H9 (cell line): ENCODE measurements around the gene ENO3. TPM values are rescaled to one million over a fixed set of nuclear protein-coding genes. Genes with fewer than 3 reads are reported as not detected.
A peak's percentile ranks its signal among the peaks of the same experiment; 100 is the strongest.

Experiments
- DNase-seq: peaks from one replicate; pipeline ENCODE4 v3.0.0-alpha.2; 2017
- H2AFZ ChIP-seq: one replicate; pipeline ENCODE4 v1.6.1; 2013; ENCODE audit warnings: mild to moderate bottlenecking, low read length, control low read depth, moderate library complexity
- H2AK5ac ChIP-seq: 2 replicates; pipeline ENCODE4 v1.6.1; 2013; ENCODE audit warnings: low read length, control low read depth, mixed read lengths; ENCODE audit not compliant: insufficient read length
- H2BK120ac ChIP-seq: one replicate; pipeline ENCODE4 v1.6.1; 2013; ENCODE audit warnings: low read depth, mild to moderate bottlenecking, low read length, control low read depth, inconsistent platforms; ENCODE audit not compliant: poor library complexity, severe bottlenecking
- H2BK12ac ChIP-seq: 2 replicates; pipeline ENCODE4 v1.6.1; 2013; ENCODE audit warnings: low read length, control low read depth, mixed read lengths, low read depth; ENCODE audit not compliant: insufficient read length
- H2BK15ac ChIP-seq: 2 replicates; pipeline ENCODE4 v1.6.1; 2013; ENCODE audit warnings: low read depth, low read length, control low read depth
- H2BK20ac ChIP-seq: one replicate; pipeline ENCODE4 v1.6.1; 2013; ENCODE audit warnings: low read depth, mild to moderate bottlenecking, low read length, control low read depth, inconsistent platforms; ENCODE audit not compliant: poor library complexity, severe bottlenecking
- H2BK5ac ChIP-seq: 2 replicates; pipeline ENCODE4 v1.6.1; 2013; ENCODE audit warnings: low read length, control low read depth, mixed read lengths; ENCODE audit not compliant: insufficient read length
- H3K14ac ChIP-seq: 2 replicates; pipeline ENCODE4 v1.6.1; 2013; ENCODE audit warnings: low read length, control low read depth; ENCODE audit not compliant: insufficient read depth
- H3K18ac ChIP-seq: 2 replicates; pipeline ENCODE4 v1.6.1; 2013; ENCODE audit warnings: low read depth, mild to moderate bottlenecking, mixed read lengths, low read length, control low read depth; ENCODE audit not compliant: insufficient read length
- H3K23ac ChIP-seq: 2 replicates; pipeline ENCODE4 v1.6.1; 2013; ENCODE audit warnings: low read length, control low read depth, mixed read lengths, low read depth; ENCODE audit not compliant: insufficient read length
- H3K23me2 ChIP-seq: 2 replicates; pipeline ENCODE4 v1.6.1; 2013; ENCODE audit warnings: low read depth, mild to moderate bottlenecking, mixed read lengths, low read length, control low read depth; ENCODE audit not compliant: insufficient read length, poor library complexity, severe bottlenecking
- H3K27ac ChIP-seq: 2 replicates; pipeline ENCODE4 v1.5.1; 2013; ENCODE audit warnings: low read length, control low read depth, mixed read lengths, low read depth; ENCODE audit not compliant: insufficient read length
- H3K27me3 ChIP-seq: 2 replicates; pipeline ENCODE4 v1.6.1; 2013; ENCODE audit warnings: low read length, control low read depth, inconsistent platforms; ENCODE audit not compliant: insufficient read depth
- H3K4ac ChIP-seq: 2 replicates; pipeline ENCODE4 v1.6.1; 2013; ENCODE audit warnings: low read depth, mild to moderate bottlenecking, control low read depth, inconsistent platforms, low read length, moderate library complexity
- H3K4me1 ChIP-seq: 2 replicates; pipeline ENCODE4 v1.6.1; 2013; ENCODE audit warnings: low read length, control low read depth, inconsistent platforms; ENCODE audit not compliant: insufficient read depth
- H3K4me2 ChIP-seq: 2 replicates; pipeline ENCODE4 v1.6.1; 2013; ENCODE audit warnings: low read length, control low read depth, mixed read lengths; ENCODE audit not compliant: insufficient read length, insufficient read depth
- H3K56ac ChIP-seq: 2 replicates; pipeline ENCODE4 v1.6.1; 2013; ENCODE audit warnings: low read depth, mild to moderate bottlenecking, mixed read lengths, low read length, control low read depth; ENCODE audit not compliant: insufficient read length
- H3K79me1 ChIP-seq: 2 replicates; pipeline ENCODE4 v1.6.1; 2013; ENCODE audit warnings: low read depth, mild to moderate bottlenecking, moderate library complexity, low read length, control low read depth, inconsistent platforms; ENCODE audit not compliant: insufficient read depth, poor library complexity, severe bottlenecking
- H3K79me2 ChIP-seq: 2 replicates; pipeline ENCODE4 v1.6.1; 2013; ENCODE audit warnings: low read length, control low read depth, inconsistent platforms; ENCODE audit not compliant: insufficient read depth
- H3K9ac ChIP-seq: 2 replicates; pipeline ENCODE4 v1.6.1; 2013; ENCODE audit warnings: low read length, control low read depth, mixed read lengths; ENCODE audit not compliant: insufficient read length; ENCODE audit errors: extremely low read depth
- H3K9me3 ChIP-seq: one replicate; pipeline ENCODE4 v1.6.1; 2013; ENCODE audit warnings: low read depth, low read length, inconsistent platforms; ENCODE audit not compliant: control insufficient read depth
- H3T11ph ChIP-seq: one replicate; pipeline ENCODE4 v1.6.1; 2013; ENCODE audit warnings: mild to moderate bottlenecking, low read length, control low read depth, inconsistent platforms
- H4K20me1 ChIP-seq: one replicate; pipeline ENCODE4 v1.6.1; 2013; ENCODE audit not compliant: control insufficient read depth, insufficient read length, insufficient read depth
- H4K5ac ChIP-seq: 2 replicates; pipeline ENCODE4 v1.6.1; 2013; ENCODE audit warnings: low read depth, mild to moderate bottlenecking, mixed read lengths, low read length, control low read depth; ENCODE audit not compliant: insufficient read length
- H4K8ac ChIP-seq: replicated peaks from 2 replicates; pipeline ENCODE4 v1.6.1; 2013; ENCODE audit warnings: low read length, control low read depth, mixed read lengths, low read depth; ENCODE audit not compliant: insufficient read length
- H4K91ac ChIP-seq: 2 replicates; pipeline ENCODE4 v1.6.1; 2013; ENCODE audit warnings: low read depth, mild to moderate bottlenecking, moderate library complexity, mixed read lengths, low read length, control low read depth; ENCODE audit not compliant: insufficient read length
- H3K27ac Mint-ChIP-seq, 3 experiments: 2 replicates in 2 of 3; 3 replicates in 1 of 3; pipeline ENCODE4 v1.8.0; 2020 to 2021; ENCODE audit warnings: mixed read lengths in 3 of 3, mild to moderate bottlenecking in 1 of 3, moderate library complexity in 1 of 3
- H3K27me3 Mint-ChIP-seq: 2 replicates; pipeline ENCODE4 v1.8.0; 2021; ENCODE audit warnings: low read depth, mild to moderate bottlenecking, moderate library complexity, mixed read lengths
- H3K36me3 Mint-ChIP-seq, 3 experiments: 2 replicates in 2 of 3; 3 replicates in 1 of 3; pipeline ENCODE4 v1.8.0; 2020 to 2021; ENCODE audit warnings: low read depth in 3 of 3, mixed read lengths in 3 of 3; ENCODE audit not compliant: insufficient read depth in 1 of 3
- H3K4me1 Mint-ChIP-seq, 2 experiments: 2 replicates each; pipeline ENCODE4 v1.8.0; 2020; ENCODE audit warnings: mixed read lengths in 2 of 2
- H3K4me3 Mint-ChIP-seq, 2 experiments: 2 replicates in 1 of 2; 3 replicates in 1 of 2; pipeline ENCODE4 v1.8.0; 2020 to 2021; ENCODE audit warnings: mild to moderate bottlenecking in 2 of 2, mixed read lengths in 2 of 2, moderate library complexity in 1 of 2
- H3K9me3 Mint-ChIP-seq, 2 experiments: 2 replicates in 1 of 2; 3 replicates in 1 of 2; pipeline ENCODE4 v1.8.0; 2020; ENCODE audit warnings: mild to moderate bottlenecking in 2 of 2, mixed read lengths in 2 of 2, moderate library complexity in 1 of 2
- WGBS: extraction: QIAGEN DNeasy Blood & Tissue Kit; methylation state at CpG from one replicate; pipeline ENCODE4 v1.1.7; 2013; ENCODE audit warnings: missing lambda C conversion rate, low lambda C conversion rate, mixed read lengths; ENCODE audit not compliant: insufficient read length; ENCODE audit errors: extremely low coverage; 5-methylcytosine and 5-hydroxymethylcytosine counted together
- total RNA-seq: library from RNA; stranded (reverse); gene quantifications from 2 replicates; pipeline ENCODE4 v1.2.1, GENCODE V29; 2021
- TF ChIP-seq, protein P1 (sequence below): fragments of 200-600 bp; sonication (generic); conservative IDR thresholded peaks from 3 replicates; pipeline ENCODE4 v1.8.0; 2021; ENCODE audit warnings: antibody characterized with exemption, mild to moderate bottlenecking

ENO3 gene
- total RNA-seq, 1 experiment from 2014 or later: 25.4 TPM

DNA sequence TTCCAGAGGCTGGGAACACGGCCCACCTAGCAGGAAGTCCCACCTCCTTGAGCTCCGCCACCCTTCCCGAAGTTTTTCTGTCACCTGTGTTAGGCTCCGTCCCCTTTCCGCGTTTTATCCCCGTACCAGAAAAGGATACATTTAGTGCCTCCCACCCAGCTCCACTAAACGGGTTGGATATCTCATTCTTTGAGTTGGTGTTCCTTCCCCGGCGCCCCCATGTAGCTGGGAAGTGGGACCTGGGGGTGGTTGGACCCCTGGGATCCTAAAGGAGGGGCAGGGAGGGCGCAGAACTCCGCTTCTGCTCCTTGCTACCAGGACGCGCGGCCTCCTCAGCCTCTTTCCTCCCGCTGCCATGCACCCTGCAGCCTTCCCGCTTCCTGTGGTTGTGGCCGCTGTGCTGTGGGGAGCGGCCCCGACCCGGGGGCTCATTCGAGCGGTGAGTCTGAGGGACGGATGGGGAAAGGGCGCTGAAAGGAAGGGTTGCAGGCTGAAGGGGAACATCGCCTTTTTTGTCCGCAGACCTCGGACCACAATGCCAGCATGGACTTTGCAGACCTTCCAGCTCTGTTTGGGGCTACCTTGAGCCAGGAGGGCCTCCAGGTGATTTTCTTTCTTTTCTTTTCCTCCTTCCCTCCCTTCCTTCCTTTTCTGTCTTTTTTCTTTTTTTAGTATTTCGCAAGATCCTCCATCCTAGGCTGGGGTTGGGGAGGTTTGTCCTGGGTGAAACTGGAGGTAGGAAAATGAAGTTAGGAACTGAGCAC, 10.2 kb upstream of the ENO3 start:
- H4K5ac ChIP-seq: no peak overlapping the region
- TF ChIP-seq, protein P1, sequence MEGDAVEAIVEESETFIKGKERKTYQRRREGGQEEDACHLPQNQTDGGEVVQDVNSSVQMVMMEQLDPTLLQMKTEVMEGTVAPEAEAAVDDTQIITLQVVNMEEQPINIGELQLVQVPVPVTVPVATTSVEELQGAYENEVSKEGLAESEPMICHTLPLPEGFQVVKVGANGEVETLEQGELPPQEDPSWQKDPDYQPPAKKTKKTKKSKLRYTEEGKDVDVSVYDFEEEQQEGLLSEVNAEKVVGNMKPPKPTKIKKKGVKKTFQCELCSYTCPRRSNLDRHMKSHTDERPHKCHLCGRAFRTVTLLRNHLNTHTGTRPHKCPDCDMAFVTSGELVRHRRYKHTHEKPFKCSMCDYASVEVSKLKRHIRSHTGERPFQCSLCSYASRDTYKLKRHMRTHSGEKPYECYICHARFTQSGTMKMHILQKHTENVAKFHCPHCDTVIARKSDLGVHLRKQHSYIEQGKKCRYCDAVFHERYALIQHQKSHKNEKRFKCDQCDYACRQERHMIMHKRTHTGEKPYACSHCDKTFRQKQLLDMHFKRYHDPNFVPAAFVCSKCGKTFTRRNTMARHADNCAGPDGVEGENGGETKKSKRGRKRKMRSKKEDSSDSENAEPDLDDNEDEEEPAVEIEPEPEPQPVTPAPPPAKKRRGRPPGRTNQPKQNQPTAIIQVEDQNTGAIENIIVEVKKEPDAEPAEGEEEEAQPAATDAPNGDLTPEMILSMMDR: no peak
- H4K91ac ChIP-seq: no peak overlapping the region
- no peak overlapping the region for H2AFZ ChIP-seq
- peak overlapping the region; percentile 90 for H3K14ac ChIP-seq
- H3K27ac ChIP-seq: peak overlapping the region; percentile 81
- peak overlapping the region; percentile 100 for H3K27ac Mint-ChIP-seq
- H3K36me3 Mint-ChIP-seq: peaks cover 37 to 83% (median 65%) of the 10 kb centered on the region in 3 experiments
- H2BK20ac ChIP-seq: no peak overlapping the region
- no peak overlapping the region for H3K18ac ChIP-seq
- H3K4ac ChIP-seq: no peak overlapping the region
- no peak for DNase-seq
- no peak overlapping the region for H2BK12ac ChIP-seq
- H4K8ac ChIP-seq: no peak overlapping the region
- H3K4me3 Mint-ChIP-seq: peak overlapping the region; percentile 95 to 98
- H3T11ph ChIP-seq: no peak overlapping the region
- no peak overlapping the region for H3K23ac ChIP-seq
- no peaks in the 10 kb centered on the region for H3K4me1 ChIP-seq
- H2BK15ac ChIP-seq: no peak overlapping the region
- peak overlapping the region; percentile 80 for H3K4me2 ChIP-seq
- H3K27me3 ChIP-seq: no peaks in the 10 kb centered on the region
- peaks cover 5% of the 10 kb centered on the region for H3K79me1 ChIP-seq
- H2BK5ac ChIP-seq: no peak overlapping the region
- no peak overlapping the region for H2BK120ac ChIP-seq
- H3K56ac ChIP-seq: no peak overlapping the region
- H3K9me3 ChIP-seq: no peaks in the 10 kb centered on the region
- H3K9ac ChIP-seq: peak overlapping the region; percentile 96
- H3K27me3 Mint-ChIP-seq: peaks cover 6% of the 10 kb centered on the region
- H3K9me3 Mint-ChIP-seq: no peaks in the 10 kb centered on the region; a peak in 2 of 5 replicates
- WGBS: no CpG with 5 or more reads among the region's 29 CpGs
- peaks cover 7% of the 10 kb centered on the region for H4K20me1 ChIP-seq
- peaks cover 28 to 34% of the 10 kb centered on the region in 2 experiments for H3K4me1 Mint-ChIP-seq
- peaks cover 6% of the 10 kb centered on the region; the same call in 1 of the 2 replicates for H3K79me2 ChIP-seq
- H3K23me2 ChIP-seq: peaks cover 17% of the 10 kb centered on the region
- H2AK5ac ChIP-seq: no peak overlapping the region
